Esophagus squamous epithelium (tissue), 4 donors: ENCODE results near the gene DYRK2.

ENCODE experiments used
- POLR2A ChIP-seq, 4 donors: fragments of 450-650 bp; IDR thresholded peaks; one replicate each; pipeline ENCODE4 v1.6.1; 2017; ENCODE audit warnings: antibody characterized with exemption in 4 of 4, mild to moderate bottlenecking in 4 of 4, moderate library complexity in 3 of 4
- TF ChIP-seq, protein P1 (sequence below), 6 experiments: fragments of 450-650 bp in 4 of 6; fragments of 200-600 bp in 2 of 6; sonication (generic) in 2 of 6; IDR thresholded peaks; one replicate each; pipeline ENCODE4 v1.5.1; 2016 to 2019; ENCODE audit warnings: antibody characterized with exemption in 6 of 6, mild to moderate bottlenecking in 4 of 6, moderate library complexity in 4 of 6

DNA sequence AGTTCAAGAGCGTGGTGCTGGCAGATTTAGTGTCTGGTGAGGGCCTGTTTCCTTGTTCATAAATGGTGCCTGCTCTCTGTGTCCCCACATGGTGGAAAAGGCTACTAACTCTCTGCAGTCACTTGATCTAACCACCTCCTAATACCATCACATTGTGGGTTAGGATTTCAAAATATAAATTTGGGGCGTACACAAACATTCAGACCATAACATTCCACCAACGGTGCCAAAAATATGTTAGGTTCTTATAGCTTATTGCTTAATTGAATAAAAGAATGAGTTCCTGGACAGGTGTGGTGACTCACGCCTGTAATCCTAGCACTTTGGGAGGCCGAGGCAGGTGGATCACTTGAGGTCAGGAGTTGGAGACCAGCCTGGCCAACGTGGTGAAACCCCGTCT lies 3.4 kb upstream of the DYRK2 start:
- no peak for TF ChIP-seq POLR2A (IDR thresholded peaks at IDR 0.05)
- TF ChIP-seq, protein P1, sequence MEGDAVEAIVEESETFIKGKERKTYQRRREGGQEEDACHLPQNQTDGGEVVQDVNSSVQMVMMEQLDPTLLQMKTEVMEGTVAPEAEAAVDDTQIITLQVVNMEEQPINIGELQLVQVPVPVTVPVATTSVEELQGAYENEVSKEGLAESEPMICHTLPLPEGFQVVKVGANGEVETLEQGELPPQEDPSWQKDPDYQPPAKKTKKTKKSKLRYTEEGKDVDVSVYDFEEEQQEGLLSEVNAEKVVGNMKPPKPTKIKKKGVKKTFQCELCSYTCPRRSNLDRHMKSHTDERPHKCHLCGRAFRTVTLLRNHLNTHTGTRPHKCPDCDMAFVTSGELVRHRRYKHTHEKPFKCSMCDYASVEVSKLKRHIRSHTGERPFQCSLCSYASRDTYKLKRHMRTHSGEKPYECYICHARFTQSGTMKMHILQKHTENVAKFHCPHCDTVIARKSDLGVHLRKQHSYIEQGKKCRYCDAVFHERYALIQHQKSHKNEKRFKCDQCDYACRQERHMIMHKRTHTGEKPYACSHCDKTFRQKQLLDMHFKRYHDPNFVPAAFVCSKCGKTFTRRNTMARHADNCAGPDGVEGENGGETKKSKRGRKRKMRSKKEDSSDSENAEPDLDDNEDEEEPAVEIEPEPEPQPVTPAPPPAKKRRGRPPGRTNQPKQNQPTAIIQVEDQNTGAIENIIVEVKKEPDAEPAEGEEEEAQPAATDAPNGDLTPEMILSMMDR (IDR thresholded peaks at IDR 0.05): no peak
